ENCODE data around the gene DEXI. TPM values are rescaled to one million over a fixed set of nuclear protein-coding genes. Genes with fewer than 3 reads are reported as not detected.

Gene DEXI
- total and polyA plus RNA-seq, 9 of the 15 experiments (the other 6 are each of a cell fraction or from before 2014, with no cell fraction given): 2.9 to 40.1 (median 22.0) TPM

DNA sequence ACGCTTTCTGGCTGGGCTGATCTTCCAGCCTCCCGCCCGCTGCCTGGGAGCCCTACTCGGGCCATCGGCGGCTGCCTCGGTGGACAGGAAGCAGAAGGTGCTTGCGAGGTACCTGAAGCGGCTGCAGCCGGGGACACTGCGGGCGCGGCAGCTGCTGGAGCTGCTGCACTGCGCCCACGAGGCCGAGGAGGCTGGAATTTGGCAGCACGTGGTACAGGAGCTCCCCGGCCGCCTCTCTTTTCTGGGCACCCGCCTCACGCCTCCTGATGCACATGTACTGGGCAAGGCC lies 34.6 kb downstream of the DEXI start (continued):
- TF ChIP-seq REST (IDR thresholded peaks at IDR 0.05; ENCODE audit: borderline replicate concordance) (no peak), REST (CRISPR knock-in tag; IDR thresholded peaks at IDR 0.05; ENCODE audit: low read depth) (no peak), GTF3C2 (IDR thresholded peaks at IDR 0.05; ENCODE audit: borderline replicate concordance, extremely low read depth, insufficient read length) (no peak)

Data from K562 (cell line).